ENCODE results near the gene UQCRH.

GRCh38 chr1:46340404-46341221, 37.1 kb downstream of the UQCRH start, which contains the start of gene NSUN4:
- peak; percentile 73 for TF ChIP-seq CTCF (conservative IDR thresholded peaks at IDR 0.05; ENCODE audit: low read length)
- no peak for TF ChIP-seq EZH2phosphoT487 (IDR thresholded peaks at IDR 0.05; ENCODE audit: borderline replicate concordance)
